Measurements from ENCODE around the gene COLEC11. TPM values are rescaled to one million over a fixed set of nuclear protein-coding genes. Genes with fewer than 3 reads are reported as not detected.

Gene COLEC11
- polyA plus RNA-seq, 1 donor (not counting 4 experiments of a cell fraction or from before 2014, with no cell fraction given) = not detected

- dilution Hi-C loops (cut with MboI; ENCODE audit: extremely low pct_ligation_motif_present, low sequenced_read_pairs) = no loop called here
- H3K9ac ChIP-seq (ENCODE audit: control insufficient read depth, extremely low read depth, insufficient read depth, low read length) = no peak overlapping the region
- no peak overlapping the region for H3K4me3 ChIP-seq (ENCODE audit: control insufficient read depth in 2 of 3, extremely low read depth in 1 of 3, insufficient read depth in 2 of 3, low read depth in 1 of 3, low read length in 3 of 3)
- H3K9me1 ChIP-seq (ENCODE audit: control insufficient read depth, extremely low read depth, insufficient read depth, low read length) = no peaks in the 10 kb centered on the region
- no peak overlapping the region for H2AFZ ChIP-seq (ENCODE audit: control insufficient read depth, low read length)
- H3K9me3 ChIP-seq (ENCODE audit: control insufficient read depth, low read depth, low read length) = no peaks in the 10 kb centered on the region
- no peaks in the 10 kb centered on the region for H3K79me2 ChIP-seq (ENCODE audit: control insufficient read depth, insufficient read depth, low read length)
- H3K27ac ChIP-seq (ENCODE audit: control insufficient read depth, insufficient read depth, low read length) = no peak overlapping the region
- H3K4me2 ChIP-seq (ENCODE audit: control insufficient read depth, extremely low read depth, insufficient read depth, low read depth, low read length) = no peak overlapping the region
- no peaks in the 10 kb centered on the region for H3K27me3 ChIP-seq (ENCODE audit: control insufficient read depth, extremely low read depth, insufficient read depth, low read length)
- no peaks in the 10 kb centered on the region for H3K4me1 ChIP-seq (ENCODE audit: control insufficient read depth, extremely low read depth, insufficient read depth, low read length)
- H3K36me3 ChIP-seq (ENCODE audit: control insufficient read depth in 2 of 2, extremely low read depth in 1 of 2, insufficient read depth in 2 of 2, low read length in 2 of 2) = no peaks in the 10 kb centered on the region
- DNase-seq (ENCODE audit: low read depth, low spot score) = no peak
- FAIRE-seq = no peak
- TF ChIP-seq CTCF (optimal IDR thresholded peaks at IDR 0.05 in 1 of 3, IDR thresholded peaks at IDR 0.05 in 1 of 3, conservative IDR thresholded peaks at IDR 0.05 in 1 of 3; ENCODE audit: extremely low read depth in 1 of 3, insufficient read depth in 2 of 3, low read length in 3 of 3) (no peak), EZH2 (IDR thresholded peaks at IDR 0.05; ENCODE audit: low read length) (no peak)
- no peaks in the 10 kb centered on the region for H4K20me1 ChIP-seq (ENCODE audit: control insufficient read depth, extremely low read depth, insufficient read depth, low read length)
Observed at GRCh38 chr2:3604991-3605961, 10.4 kb downstream of the COLEC11 start.

- H3K4me2 ChIP-seq (ENCODE audit: control insufficient read depth, extremely low read depth, insufficient read depth, low read depth, low read length) = no peak overlapping the region
- H3K9ac ChIP-seq (ENCODE audit: control insufficient read depth, extremely low read depth, insufficient read depth, low read length) = no peak overlapping the region
Observed at GRCh38 chr2:3606028-3606369, 11.1 kb downstream of the COLEC11 start.

More at GRCh38 chr2:3606028-3606369, 11.1 kb downstream of the COLEC11 start:
- Histone ChIP-seq H3K27me3 (ENCODE audit: control insufficient read depth, extremely low read depth, insufficient read depth, low read length) (no peaks in the 10 kb centered on the region), H3K79me2 (ENCODE audit: control insufficient read depth, insufficient read depth, low read length) (no peaks in the 10 kb centered on the region), H3K36me3 (ENCODE audit: control insufficient read depth in 2 of 2, extremely low read depth in 1 of 2, insufficient read depth in 2 of 2, low read length in 2 of 2) (no peaks in the 10 kb centered on the region), H3K9me3 (ENCODE audit: control insufficient read depth, low read depth, low read length) (no peaks in the 10 kb centered on the region), H3K4me3 (ENCODE audit: control insufficient read depth in 2 of 3, extremely low read depth in 1 of 3, insufficient read depth in 2 of 3, low read depth in 1 of 3, low read length in 3 of 3) (no peak overlapping the region), H3K27ac (ENCODE audit: control insufficient read depth, insufficient read depth, low read length) (no peak overlapping the region), H3K9me1 (ENCODE audit: control insufficient read depth, extremely low read depth, insufficient read depth, low read length) (no peaks in the 10 kb centered on the region), H4K20me1 (ENCODE audit: control insufficient read depth, extremely low read depth, insufficient read depth, low read length) (no peaks in the 10 kb centered on the region), H2AFZ (ENCODE audit: control insufficient read depth, low read length) (no peak overlapping the region), H3K4me1 (ENCODE audit: control insufficient read depth, extremely low read depth, insufficient read depth, low read length) (no peaks in the 10 kb centered on the region)
- no peak for TF ChIP-seq CTCF (optimal IDR thresholded peaks at IDR 0.05 in 1 of 3, IDR thresholded peaks at IDR 0.05 in 1 of 3, conservative IDR thresholded peaks at IDR 0.05 in 1 of 3; ENCODE audit: extremely low read depth in 1 of 3, insufficient read depth in 2 of 3, low read length in 3 of 3)
- no peak for TF ChIP-seq EZH2 (IDR thresholded peaks at IDR 0.05; ENCODE audit: low read length)
- DNase-seq (ENCODE audit: low read depth, low spot score) (no peak), FAIRE-seq (no peak)
- dilution Hi-C loops (cut with MboI; ENCODE audit: extremely low pct_ligation_motif_present, low sequenced_read_pairs) = no loop called here

Measured in keratinocyte (primary cell).